ENCODE results near the gene UBE2QL1. TPM values are rescaled to one million over a fixed set of nuclear protein-coding genes. Genes with fewer than 3 reads are reported as not detected.

UBE2QL1 gene
- total RNA-seq, 1 donor from 2014 or later: 22.1 TPM

DNA sequence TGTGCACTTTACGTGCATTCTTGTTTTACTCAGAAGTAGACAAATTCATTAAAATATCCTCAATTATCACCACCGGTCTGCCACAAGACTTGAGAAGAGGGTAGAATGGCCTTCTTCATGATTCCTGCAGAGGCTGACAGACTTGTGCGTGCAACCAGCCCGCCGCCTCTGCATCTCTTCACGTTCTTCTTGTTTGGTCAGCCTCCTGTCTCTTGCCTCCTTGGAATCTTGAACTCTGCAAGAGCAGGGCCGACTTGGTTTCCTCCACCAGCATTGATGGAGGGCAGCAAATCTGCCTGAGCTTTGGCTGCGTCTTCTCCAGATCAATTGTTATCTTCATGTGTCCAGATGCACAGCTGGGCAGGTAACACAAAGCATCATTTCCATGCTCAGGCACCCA, 20.2 kb downstream of the UBE2QL1 start:
- DNase-seq: no peak
- intact Hi-C loops (cut with micrococcal nuclease): no loop called here
- ATAC-seq: no peak

DNA sequence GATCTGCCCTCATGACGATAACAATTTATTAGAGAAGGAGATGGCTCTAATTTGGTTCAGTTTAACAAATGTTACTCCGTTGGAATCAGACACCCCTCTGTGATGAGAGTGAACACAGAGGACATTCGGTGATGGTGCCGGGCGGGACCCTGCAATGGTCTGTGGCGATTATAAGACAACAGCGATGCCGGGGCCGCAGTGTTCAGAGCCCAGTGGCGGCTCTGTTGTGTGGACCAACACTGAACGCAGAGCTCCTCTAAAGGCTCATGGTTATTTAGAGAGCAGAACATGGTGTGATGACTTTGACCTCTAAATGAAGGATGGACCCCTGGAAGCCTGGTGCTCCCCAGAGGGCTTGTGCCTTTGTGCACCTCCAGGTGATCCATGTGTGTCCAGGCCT, 21.2 kb downstream of the UBE2QL1 start:
- intact Hi-C loops (cut with micrococcal nuclease): no loop called here
- ATAC-seq (no peak), DNase-seq (no peak)

DNA sequence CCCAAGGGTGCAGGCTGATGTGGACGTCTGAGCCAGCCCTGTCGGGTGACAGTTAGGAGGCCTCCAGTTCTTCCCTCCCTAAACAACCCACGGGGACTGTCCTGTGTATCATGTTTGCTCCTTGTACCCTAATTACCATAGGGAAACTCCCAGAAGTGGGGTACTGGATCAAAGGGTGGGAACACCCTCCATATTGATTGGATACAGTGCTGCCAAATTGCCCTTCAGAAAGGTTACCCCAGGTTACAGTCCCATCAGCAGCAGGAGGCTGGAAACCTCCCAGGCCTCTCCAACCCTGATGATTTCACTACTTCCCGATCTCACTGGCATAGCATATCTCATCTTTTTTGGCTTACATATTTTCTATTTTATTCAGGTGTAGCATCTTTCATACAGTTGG, 22.0 kb downstream of the UBE2QL1 start:
- ATAC-seq (peak; percentile 23), DNase-seq (no peak)
- intact Hi-C loops (cut with micrococcal nuclease): no loop called here

DNA sequence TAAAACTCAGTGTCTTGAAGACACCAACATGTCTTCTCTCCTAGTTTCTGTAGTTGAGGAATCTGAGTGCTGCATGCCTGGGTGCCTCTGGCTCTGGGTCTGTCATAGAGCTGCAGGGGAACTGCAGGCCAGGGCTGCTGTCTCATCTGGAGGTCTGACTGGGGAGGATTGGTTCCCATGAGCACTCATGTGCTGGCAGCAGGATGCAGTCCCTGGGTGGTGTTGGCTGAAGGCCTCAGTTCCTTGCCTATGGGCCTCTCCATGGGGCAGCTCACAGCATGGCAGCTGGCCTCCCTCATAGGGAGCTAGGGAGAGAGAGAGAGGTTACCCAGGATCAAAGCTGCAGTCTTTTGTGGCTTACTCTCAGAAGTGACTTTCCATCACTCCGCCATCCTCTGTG, 22.6 kb downstream of the UBE2QL1 start:
- no peak for ATAC-seq
- no peak for DNase-seq
- intact Hi-C loops (cut with micrococcal nuclease): no loop called here

DNA sequence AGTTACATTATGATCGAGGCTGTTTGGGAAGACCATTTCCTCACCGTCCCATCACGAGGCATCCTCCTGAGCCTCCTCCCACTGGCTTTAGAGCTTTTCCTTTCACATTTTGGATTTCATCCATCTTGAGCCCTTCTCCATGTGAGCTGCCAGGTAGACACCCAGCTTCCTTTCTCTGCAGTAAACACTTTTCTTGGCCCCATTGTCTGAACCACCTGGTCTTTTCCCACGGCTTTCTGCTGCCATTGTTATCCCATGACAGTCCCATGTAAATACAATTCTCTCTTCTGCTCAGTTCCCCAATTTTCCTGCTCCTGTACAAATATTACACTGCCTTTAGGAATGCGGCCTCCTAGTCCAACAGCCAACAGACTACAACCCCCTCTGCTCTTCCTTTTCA, 24.1 kb downstream of the UBE2QL1 start:
- intact Hi-C loops (cut with micrococcal nuclease): no loop called here
- ATAC-seq: no peak
- no peak for DNase-seq

DNA sequence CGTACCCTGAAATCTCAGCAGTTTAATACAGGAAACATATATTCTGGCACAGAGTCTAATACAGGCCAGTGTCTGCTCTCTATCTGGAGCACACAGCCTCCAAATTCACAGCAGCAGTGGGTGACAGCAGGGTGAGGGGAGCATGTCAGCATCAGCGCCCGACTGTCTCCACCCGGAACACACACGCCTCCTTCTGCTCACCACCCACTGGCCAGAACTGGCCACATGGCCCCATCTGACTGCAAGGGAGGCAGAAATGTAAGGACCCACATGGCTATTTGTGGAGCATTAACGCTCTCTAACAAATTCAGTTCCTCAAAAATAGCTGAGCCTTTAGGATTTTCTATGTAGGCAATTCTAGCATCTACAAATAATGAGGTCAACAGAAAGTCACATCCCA, 24.6 kb downstream of the UBE2QL1 start:
- peak; percentile 81 for ATAC-seq
- intact Hi-C loops (cut with micrococcal nuclease): no loop called here
- DNase-seq: no peak

DNA sequence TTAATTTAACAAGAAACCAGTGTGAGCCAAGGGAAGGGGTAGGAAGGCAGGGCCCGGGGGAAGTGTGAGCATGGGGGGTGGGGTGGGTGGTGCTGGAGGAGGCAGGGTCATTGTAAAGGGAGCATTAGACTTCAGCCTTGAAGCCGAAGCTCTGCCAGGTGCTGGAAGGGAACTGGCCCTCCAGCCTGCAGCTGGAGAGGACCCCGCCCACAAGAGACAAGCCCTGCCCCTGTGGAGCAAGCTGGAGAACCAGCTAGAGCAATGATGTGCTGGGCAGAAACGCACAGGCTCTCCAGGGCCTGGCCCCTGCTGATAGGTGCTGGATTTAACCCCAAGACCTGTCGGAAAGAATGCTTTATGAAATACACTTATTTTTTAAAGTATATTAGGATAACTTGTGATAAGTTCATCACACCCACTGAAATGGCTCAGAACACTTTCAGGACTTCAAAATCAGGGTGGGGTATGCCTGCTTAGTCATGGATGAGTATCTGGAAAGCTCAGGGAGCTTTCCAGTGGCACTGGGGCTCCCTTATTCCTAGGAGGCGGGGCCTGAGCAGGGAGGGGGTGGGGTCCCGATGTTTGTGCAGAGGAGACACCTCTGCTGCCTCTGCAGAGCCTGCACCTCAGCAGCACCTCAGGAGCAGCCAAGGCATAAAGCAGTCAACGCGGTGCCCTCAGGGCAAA, 27.1 kb downstream of the UBE2QL1 start:
- DNase-seq: no peak
- intact Hi-C loops (cut with micrococcal nuclease): no loop called here
- peak; percentile 28 for ATAC-seq

DNA sequence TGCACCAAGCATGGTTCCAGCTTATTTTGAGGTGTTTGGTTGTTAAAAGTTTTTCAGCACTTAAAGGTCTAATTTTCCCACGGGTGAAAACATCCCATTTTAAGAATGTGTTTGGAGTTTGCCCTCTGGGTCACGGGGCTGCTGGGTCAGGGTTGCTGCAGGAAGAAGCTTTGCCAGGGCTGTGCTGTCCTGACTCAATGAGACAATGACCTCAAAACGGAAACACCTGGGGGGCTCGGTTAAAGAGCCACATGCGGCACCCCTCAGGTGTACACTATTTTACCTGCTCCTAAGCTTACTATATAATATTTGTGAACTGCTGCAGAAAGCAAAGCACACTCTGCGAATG, 27.6 kb downstream of the UBE2QL1 start:
- DNase-seq (no peak), ATAC-seq (no peak)
- intact Hi-C loops (cut with micrococcal nuclease): no loop called here

DNA sequence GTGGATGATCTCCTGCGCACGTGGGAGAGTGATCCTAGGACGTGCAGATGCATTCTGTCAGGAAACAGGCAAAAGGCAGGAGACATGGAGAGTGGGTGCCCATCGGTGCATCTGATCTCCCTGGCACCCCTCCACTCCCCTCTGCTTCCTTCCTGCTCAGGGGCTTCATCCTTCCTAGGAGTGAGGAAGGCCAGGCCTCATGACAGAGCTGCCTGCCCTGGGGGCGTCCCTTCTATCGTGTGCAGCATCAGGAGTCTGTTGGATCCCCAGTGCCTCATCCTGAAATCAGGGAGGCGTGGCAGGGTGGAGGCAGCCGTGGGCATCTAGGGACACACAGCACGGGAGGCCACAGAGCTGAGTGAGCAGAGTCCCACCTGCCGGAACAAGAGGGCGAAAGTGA, 30.1 kb downstream of the UBE2QL1 start:
- ATAC-seq (no peak), DNase-seq (no peak)
- intact Hi-C loops (cut with micrococcal nuclease): no loop called here

DNA sequence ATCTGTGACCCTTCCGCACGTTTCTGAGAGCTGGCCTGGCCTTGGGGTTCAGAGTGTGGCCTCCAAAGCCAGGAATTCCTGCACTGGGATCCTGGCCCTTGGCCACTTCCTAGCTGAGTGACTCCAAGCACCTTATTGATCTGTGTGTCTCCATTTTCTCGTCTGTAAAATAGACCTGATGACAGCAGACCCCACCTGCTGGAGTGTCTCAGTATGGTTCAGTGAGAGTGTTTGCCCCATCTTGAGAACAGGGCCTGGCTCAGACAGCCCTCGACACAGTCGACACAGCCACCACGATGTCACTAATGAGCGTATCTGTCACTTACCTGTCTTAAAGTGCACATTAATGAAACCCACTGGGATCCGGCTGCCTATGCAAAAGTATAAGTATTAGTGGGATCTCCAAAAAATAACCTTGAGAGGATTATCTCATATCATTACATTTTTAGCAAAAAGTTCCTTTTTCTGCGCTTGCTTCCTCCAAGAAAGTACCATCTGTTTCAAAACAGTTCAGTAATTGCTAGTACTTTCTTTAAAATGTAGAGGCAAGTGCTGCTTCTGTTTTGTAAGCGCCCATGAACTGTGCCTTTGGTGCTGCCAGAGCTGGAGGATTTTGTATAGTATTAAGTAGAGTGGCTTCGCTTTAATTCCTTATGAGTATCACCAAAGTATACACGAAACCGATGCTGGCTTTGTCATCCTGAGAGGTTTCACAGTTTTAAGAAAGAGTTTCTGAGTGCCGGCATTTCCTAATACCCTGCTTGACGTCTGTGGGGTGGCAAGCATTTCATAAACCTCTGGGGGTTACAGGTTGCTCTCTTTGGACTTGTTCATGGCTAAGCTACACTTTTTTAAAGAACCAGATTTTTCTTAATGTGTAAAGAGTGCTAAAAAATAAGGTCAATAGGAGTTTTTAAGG, 31.7 kb downstream of the UBE2QL1 start:
- DNase-seq: no peak
- no peak for ATAC-seq
- intact Hi-C loops (cut with micrococcal nuclease): no loop called here

DNA sequence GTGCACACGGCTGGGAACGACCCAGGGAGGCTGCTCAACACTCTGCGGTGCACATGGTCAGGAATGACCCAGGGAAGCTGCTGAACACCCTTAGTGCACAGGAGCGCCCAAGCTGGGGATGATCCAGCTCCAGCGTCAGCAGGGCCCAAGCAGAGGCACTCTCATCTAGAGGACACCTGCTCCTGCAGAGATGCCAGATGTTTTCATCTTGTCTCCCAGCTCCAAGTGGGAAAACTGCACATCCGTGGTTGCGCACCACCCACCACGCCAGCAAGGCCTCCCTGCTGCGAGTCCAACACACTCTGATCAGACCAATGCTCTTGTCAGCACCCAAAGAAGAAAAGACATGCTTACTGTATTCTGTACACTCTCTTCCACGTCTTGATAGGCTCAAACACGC, 34.1 kb downstream of the UBE2QL1 start:
- ATAC-seq (no peak), DNase-seq (no peak)

DNA sequence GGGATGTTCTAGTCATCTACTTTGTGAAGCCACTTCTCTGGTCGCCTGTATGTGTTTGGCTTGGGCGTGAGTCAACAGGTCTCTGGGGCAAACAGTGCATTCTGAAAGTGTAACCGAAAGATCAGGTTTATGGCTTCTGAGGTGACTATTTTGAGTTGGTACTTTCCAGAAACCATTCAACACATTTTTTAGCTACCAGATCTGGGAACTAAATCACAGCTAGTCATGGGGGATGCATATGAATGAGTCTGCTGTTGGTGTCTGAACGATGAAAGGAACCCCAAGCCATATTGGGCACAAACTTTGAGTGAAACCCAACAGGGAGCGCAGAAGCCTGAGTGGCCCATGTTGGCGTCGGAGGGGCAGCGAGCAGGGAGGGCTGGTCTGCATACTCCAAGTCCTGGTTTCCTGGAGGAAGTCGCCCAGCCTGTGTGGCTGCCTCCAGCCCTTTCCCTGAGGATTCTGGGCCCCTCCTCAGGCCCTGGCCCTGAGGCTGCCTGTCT, 35.3 kb downstream of the UBE2QL1 start:
- intact Hi-C loops (cut with micrococcal nuclease): no loop called here
- ATAC-seq (no peak), DNase-seq (no peak)

More for the DNA sequence above, 34.1 kb downstream of the UBE2QL1 start:
- intact Hi-C loops (cut with micrococcal nuclease): no loop called here

DNA sequence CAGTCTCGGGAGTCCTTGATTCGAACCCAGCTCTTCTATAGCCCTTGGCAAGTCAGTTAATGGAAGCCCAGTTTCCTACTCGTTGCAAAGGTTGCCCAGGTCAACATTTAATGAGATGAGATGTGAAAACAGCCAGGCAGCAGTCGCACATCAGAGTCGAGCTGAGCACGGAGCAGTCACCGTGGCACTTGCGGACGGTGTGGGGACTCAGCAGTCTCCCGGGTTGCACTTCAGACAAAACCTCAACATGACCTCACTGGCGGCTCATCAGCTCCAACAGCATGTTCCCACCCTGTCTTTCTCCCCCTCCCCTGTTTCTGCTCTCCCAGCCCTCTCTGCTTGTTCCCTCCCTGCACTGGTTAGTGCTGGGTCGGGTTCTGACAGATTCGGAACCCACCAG, 35.8 kb downstream of the UBE2QL1 start:
- ATAC-seq (no peak), DNase-seq (no peak)
- intact Hi-C loops (cut with micrococcal nuclease): no loop called here

DNA sequence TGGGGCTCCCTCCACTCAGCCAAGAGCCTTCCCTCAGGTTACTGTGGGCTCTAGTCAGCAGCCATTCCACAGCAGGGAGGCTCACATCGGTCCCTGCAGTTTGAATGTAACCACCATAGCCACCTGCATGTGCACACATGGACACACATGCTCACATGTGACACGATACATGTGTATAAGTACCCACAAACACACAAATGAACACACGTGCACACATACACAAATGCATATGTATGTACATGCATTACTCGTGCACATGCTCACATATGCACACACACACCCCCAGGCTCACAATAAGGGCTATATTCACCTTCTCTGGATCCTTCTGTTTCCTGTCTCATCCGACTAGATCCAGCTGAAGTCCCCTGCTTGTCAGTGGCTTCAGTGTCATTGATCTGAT, 36.2 kb downstream of the UBE2QL1 start:
- ATAC-seq (no peak), DNase-seq (no peak)
- intact Hi-C loops (cut with micrococcal nuclease): no loop called here

DNA sequence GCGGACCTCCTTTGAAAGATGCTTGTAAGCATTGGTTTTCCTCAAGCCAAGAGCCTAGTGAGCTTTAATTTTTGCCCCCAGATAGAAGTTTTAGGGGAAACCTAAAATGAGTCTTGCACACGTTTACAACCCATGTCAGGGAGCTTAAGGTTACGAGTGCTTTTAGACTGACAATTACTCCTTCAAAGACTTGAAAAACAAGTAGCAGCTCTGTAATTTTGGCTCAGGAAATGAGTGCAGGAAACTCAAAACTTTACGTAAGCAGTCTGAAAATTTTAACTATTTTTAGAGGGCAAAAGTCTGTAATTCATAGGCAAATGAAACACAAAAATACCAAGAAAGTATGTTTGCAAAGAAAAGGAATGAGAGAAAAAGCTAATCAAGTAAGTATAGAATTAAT, 36.8 kb downstream of the UBE2QL1 start:
- no peak for DNase-seq
- intact Hi-C loops (cut with micrococcal nuclease): no loop called here
- ATAC-seq: no peak

DNA sequence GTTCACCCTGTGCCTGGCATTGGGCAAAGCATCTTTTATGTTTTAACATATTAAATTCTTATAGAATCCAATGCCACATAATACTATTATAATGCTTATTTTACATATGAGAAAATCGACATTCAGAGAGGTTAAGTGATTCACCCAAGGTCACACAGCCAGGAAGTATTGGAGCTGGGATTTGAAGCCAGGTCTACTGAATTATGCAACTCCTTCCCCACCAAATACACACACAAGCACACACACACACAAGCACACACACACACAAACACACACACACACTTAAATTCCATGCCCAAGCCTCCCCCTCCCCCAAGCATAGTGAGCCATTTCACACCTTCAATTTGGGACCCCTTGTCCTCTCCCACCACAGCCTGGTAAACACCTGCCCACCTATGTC, 37.4 kb downstream of the UBE2QL1 start:
- ATAC-seq: no peak
- no peak for DNase-seq
- intact Hi-C loops (cut with micrococcal nuclease): no loop called here

DNA sequence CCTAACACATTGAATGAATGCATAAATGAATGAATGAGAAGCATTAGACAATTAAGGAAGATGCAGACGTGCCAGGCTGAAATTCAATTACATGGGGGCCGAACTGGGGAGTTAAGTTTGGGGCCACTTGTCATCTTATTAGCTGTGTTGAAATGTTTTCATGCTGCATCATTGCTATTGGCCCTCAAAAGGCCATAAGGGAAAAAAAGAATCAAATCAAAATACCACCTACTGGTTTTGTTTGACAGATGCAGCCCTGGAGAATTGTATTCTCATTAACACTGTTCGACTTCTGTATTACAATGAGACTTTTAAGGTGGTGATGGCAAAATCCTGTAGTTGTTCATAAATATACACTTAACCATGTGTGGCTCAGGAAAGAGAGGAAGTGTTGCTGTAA, 38.4 kb downstream of the UBE2QL1 start:
- ATAC-seq: no peak
- intact Hi-C loops (cut with micrococcal nuclease): no loop called here
- DNase-seq: no peak

DNA sequence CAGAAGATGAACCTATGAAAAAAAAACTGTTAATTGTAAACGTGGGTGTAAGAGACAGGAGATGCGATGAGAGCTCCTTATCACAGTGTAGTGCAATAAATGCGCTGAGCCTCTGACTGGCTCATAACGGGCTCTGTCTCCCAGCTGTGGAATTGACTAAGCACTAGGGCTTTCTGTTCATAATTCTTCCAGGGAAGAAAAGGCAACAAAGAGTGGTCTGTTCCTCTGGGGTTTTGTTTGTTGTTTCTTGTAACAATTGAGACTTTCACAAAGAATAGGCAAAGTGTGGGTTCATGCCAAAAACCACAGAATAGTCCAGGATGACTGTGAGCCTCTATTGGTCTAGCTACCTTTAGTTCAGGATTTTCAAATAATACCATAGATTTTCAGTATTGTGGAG, 39.4 kb downstream of the UBE2QL1 start:
- DNase-seq: no peak
- intact Hi-C loops (cut with micrococcal nuclease): no loop called here
- ATAC-seq: peak; percentile 67

DNA sequence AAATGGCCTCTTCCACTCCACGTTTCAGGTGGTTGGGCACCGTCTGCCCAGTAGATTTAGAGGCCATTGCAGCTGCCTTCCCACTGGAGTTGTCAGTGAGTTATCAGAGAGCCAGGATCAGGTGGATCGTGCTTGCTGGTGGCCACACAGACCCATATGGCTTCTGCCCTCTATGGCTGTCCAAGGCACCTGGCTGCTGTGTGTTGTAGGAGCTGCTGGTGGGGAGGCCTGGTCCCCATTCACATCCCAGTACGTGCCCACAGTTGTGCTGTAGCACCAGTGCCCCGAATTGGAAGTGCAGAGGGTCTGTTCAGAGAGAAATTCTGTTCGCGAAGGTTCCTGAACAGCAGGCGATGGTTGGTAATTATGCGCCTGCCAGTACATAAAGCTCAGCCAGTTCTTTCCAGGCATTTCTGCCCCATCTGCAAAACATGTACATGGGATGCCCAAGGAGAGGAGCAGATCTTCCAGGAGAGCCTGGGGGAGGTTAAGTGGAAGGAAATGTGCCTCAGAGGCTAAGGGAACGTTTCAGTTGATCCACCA, 41.1 kb downstream of the UBE2QL1 start:
- DNase-seq (no peak), ATAC-seq (no peak)
- intact Hi-C loops (cut with micrococcal nuclease): no loop called here

DNA sequence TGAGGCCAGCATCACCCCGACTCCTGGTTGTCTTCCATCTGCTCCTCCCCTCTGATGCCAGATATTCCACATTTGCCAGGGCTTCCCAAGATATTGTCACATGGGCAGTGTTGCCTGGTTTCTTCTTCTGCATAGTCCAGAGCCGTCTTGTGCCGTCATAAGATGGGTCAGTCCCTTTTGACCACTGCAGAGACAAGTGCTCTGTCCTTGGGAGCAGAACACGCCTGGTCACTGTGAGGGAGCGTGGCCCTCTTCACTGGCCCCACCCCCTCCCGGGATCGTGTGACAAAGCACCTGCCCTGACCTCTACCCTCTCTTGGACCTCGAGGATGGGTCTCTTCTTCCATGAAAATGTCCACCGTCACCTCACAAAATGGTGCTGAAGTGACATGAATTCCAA, 41.6 kb downstream of the UBE2QL1 start:
- ATAC-seq: peak; percentile 34
- no peak for DNase-seq
- intact Hi-C loops (cut with micrococcal nuclease): no loop called here

All from left ventricle myocardium superior (tissue), 1 donor.